ENCODE data around the gene MYZAP. TPM values are rescaled to one million over a fixed set of nuclear protein-coding genes. Genes with fewer than 3 reads are reported as not detected.

MYZAP gene
- total and polyA plus RNA-seq, 9 of the 15 experiments (the other 6 are each of a cell fraction or from before 2014, with no cell fraction given) = 0.03 TPM; not detected in 8

- H3K9me1 ChIP-seq (ENCODE audit: control insufficient read depth, insufficient read depth, low read length) = no peaks in the 10 kb centered on the region
- H3K9me3 ChIP-seq (replicated peaks; ENCODE audit: control insufficient read depth, insufficient read depth, low read depth, low read length) = no peaks in the 10 kb centered on the region
- in situ Hi-C loops (cut with MboI) (loop anchor here (25.0 kb wide), 1 partner anchor 335 kb away; the partner anchor contains the start of gene ALDH1A2), intact Hi-C loops (cut with micrococcal nuclease) (no loop called here)
- H3K4me1 ChIP-seq (replicated peaks in 1 of 2; ENCODE audit: control insufficient read depth in 2 of 2, insufficient read depth in 2 of 2, low read length in 2 of 2) = 0 out of 5 replicates have a peak, but pooled peaks cover 0 to under 1% of the 10 kb centered on the region in 2 experiments
- FAIRE-seq (no peak), DNase-seq (ENCODE audit: extremely low read depth in 1 of 4, low spot score in 3 of 4) (no peak), ATAC-seq (no peak)
- no peaks in the 10 kb centered on the region for H4K20me1 ChIP-seq (replicated peaks; ENCODE audit: control insufficient read depth, insufficient read depth, low read length)
- H3K27me3 ChIP-seq (ENCODE audit: control insufficient read depth in 2 of 2, insufficient read depth in 2 of 2, low read length in 2 of 2) = no peaks in the 10 kb centered on the region; a peak in 1 of 5 replicates
- no peaks in the 10 kb centered on the region for H3K79me2 ChIP-seq (ENCODE audit: control insufficient read depth, insufficient read depth, low read length)
- no peak overlapping the region for H3K4me3 ChIP-seq
- BruUV-seq (replicated peaks) = no TSS peak
- H3K9ac ChIP-seq (ENCODE audit: insufficient read depth in 1 of 2, low read depth in 2 of 2, low read length in 2 of 2) = no peak overlapping the region
- no peak overlapping the region for H3K4me2 ChIP-seq (ENCODE audit: insufficient read depth, low read length)
- no peak overlapping the region for H3K27ac ChIP-seq (ENCODE audit: extremely low read depth, low read depth, low read length)
- WGBS (ENCODE audit: insufficient coverage, low coverage, missing lambda C conversion rate) = 59% methylated on average over 6 of the region's 6 CpGs
- no peak overlapping the region for H2AFZ ChIP-seq (ENCODE audit: low read depth, low read length)
- CTCF ChIA-PET (ENCODE audit: low intra/inter-chr PET ratio) = no interaction called here
- TF ChIP-seq MIER1 (IDR thresholded peaks at IDR 0.05; ENCODE audit: low read depth) = no peak
- TF ChIP-seq HOMEZ (CRISPR knock-in tag; IDR thresholded peaks at IDR 0.05) = no peak
- no peak for TF ChIP-seq LARP7 (IDR thresholded peaks at IDR 0.05)
- no peak for TF ChIP-seq XRCC3 (IDR thresholded peaks at IDR 0.05)
- TF ChIP-seq MAFF (IDR thresholded peaks at IDR 0.05; ENCODE audit: low read length) = no peak
- no peak for TF ChIP-seq HLTF (IDR thresholded peaks at IDR 0.05)
- TF ChIP-seq SAFB2 (IDR thresholded peaks at IDR 0.05; ENCODE audit: borderline replicate concordance, low read depth, low read length, severe bottlenecking) = no peak
- no peak for TF ChIP-seq ZNF785 (CRISPR knock-in tag; IDR thresholded peaks at IDR 0.05)
- TF ChIP-seq ELF2 (CRISPR knock-in tag; IDR thresholded peaks at IDR 0.05) = no peak
- TF ChIP-seq NELFE (IDR thresholded peaks at IDR 0.05; ENCODE audit: insufficient read depth, insufficient read length) = no peak
- no peak for TF ChIP-seq FOXK1 (CRISPR knock-in tag; IDR thresholded peaks at IDR 0.05; ENCODE audit: borderline replicate concordance)
- TF ChIP-seq SMC3 (conservative IDR thresholded peaks at IDR 0.05; ENCODE audit: insufficient read depth, low read depth, low read length) = no peak
- no peak for TF ChIP-seq BACH1 (tag; IDR thresholded peaks at IDR 0.05)
- TF ChIP-seq ETV1 (tag; conservative IDR thresholded peaks at IDR 0.05; ENCODE audit: low read depth) = no peak
- no peak for TF ChIP-seq UBTF (IDR thresholded peaks at IDR 0.05; ENCODE audit: borderline replicate concordance in 1 of 2, low read depth in 2 of 2, low read length in 2 of 2)
- TF ChIP-seq JUNB (CRISPR knock-in tag; conservative IDR thresholded peaks at IDR 0.05) = no peak
- no peak for TF ChIP-seq BMI1 (IDR thresholded peaks at IDR 0.05; ENCODE audit: low read length)
- H3K36me3 ChIP-seq (ENCODE audit: control insufficient read depth, insufficient read depth, low read length) = no peaks in the 10 kb centered on the region
- POLR2A ChIA-PET = no interaction called here
Observed at GRCh38 chr15:57727031-57727430, 135.3 kb downstream of the MYZAP start.
